Neural cell (in vitro differentiated cells): ENCODE results near the gene GNAT3. TPM values are rescaled to one million over a fixed set of nuclear protein-coding genes. Genes with fewer than 3 reads are reported as not detected.

Experiments used
- H2AFZ ChIP-seq: fragments of 200-600, 300-800 bp; sonication (generic), shearing (Covaris generic); 2 replicates; pipeline ENCODE4 v1.6.0; 2014; ENCODE audit warnings: low read depth, mild to moderate bottlenecking, antibody characterized with exemption, low read length, moderate library complexity
- H3F3A ChIP-seq: fragments of 200-600 bp; shearing (Covaris generic); 2 replicates; pipeline ENCODE4 v1.6.1; 2016; ENCODE audit warnings: mild to moderate bottlenecking, moderate library complexity, mixed read lengths, antibody characterized with exemption, low read length; ENCODE audit not compliant: insufficient read depth, poor library complexity, severe bottlenecking
- H3K27ac ChIP-seq: fragments of 200-600, 300-800 bp; sonication (generic), shearing (Covaris generic); 2 replicates; pipeline ENCODE4 v1.5.1; 2014; ENCODE audit warnings: mild to moderate bottlenecking, low read length, moderate library complexity
- H3K27me3 ChIP-seq: fragments of 300-800, 200-600 bp; sonication (generic), shearing (Covaris generic); 2 replicates; pipeline ENCODE4 v1.6.0; 2014; ENCODE audit warnings: mild to moderate bottlenecking, low read depth, low read length, moderate library complexity; ENCODE audit not compliant: insufficient read depth
- H3K36me3 ChIP-seq: fragments of 300-800, 200-600 bp; sonication (generic), shearing (Covaris generic); 2 replicates; pipeline ENCODE4 v1.5.1; 2014; ENCODE audit warnings: mild to moderate bottlenecking, antibody characterized with exemption, low read length, moderate library complexity; ENCODE audit not compliant: insufficient read depth
- H3K4me2 ChIP-seq: fragments of 300-800, 200-600 bp; sonication (generic), shearing (Covaris generic); 2 replicates; pipeline ENCODE4 v1.6.0; 2014; ENCODE audit warnings: mild to moderate bottlenecking, low read length
- H3K4me3 ChIP-seq: fragments of 300-800, 200-600 bp; sonication (generic), shearing (Covaris generic); 2 replicates; pipeline ENCODE4 v1.5.1; 2014; ENCODE audit warnings: mild to moderate bottlenecking, low read length, moderate library complexity
- H3K79me2 ChIP-seq: fragments of 200-600 bp; shearing (Covaris generic); replicated peaks from 2 replicates; pipeline ENCODE4 v1.6.0; 2014; ENCODE audit warnings: mild to moderate bottlenecking, low read length, moderate library complexity; ENCODE audit not compliant: insufficient read depth
- H3K9ac ChIP-seq: fragments of 300-800, 200-600 bp; sonication (generic), shearing (Covaris generic); 2 replicates; pipeline ENCODE4 v1.6.1; 2016; ENCODE audit warnings: mild to moderate bottlenecking, low read length, mixed read lengths
- H3K9me2 ChIP-seq: fragments of 200-600 bp; shearing (Covaris generic); 2 replicates; pipeline ENCODE4 v1.6.1; 2016; ENCODE audit warnings: mild to moderate bottlenecking, low read length, mixed read lengths; ENCODE audit not compliant: insufficient read depth
- H3K9me3 ChIP-seq: fragments of 200-600, 300-800 bp; sonication (generic), shearing (Covaris generic); 2 replicates; pipeline ENCODE4 v1.6.1; 2016; ENCODE audit warnings: mild to moderate bottlenecking, mixed run types, low read length, moderate library complexity, mixed read lengths
- H4K20me1 ChIP-seq: fragments of 200-600 bp; shearing (Covaris generic); 2 replicates; pipeline ENCODE4 v1.6.1; 2016; ENCODE audit warnings: mild to moderate bottlenecking, mixed run types; ENCODE audit not compliant: insufficient read depth
- EP300 ChIP-seq: fragments of 450-650 bp; conservative IDR thresholded peaks from 2 replicates; pipeline ENCODE4 v1.6.1; 2014; ENCODE audit warnings: antibody characterized with exemption, mild to moderate bottlenecking, moderate library complexity; ENCODE audit not compliant: poor library complexity, severe bottlenecking
- EZH2 ChIP-seq: fragments of 200-600, 300-800 bp; shearing (Covaris generic), sonication (generic); IDR thresholded peaks from 2 replicates; pipeline ENCODE4 v1.6.1; 2014; ENCODE audit warnings: antibody characterized with exemption, low read length, borderline replicate concordance, mild to moderate bottlenecking; ENCODE audit not compliant: insufficient read depth, poor library complexity, severe bottlenecking
- MXI1 ChIP-seq: fragments of 450-650 bp; conservative IDR thresholded peaks from 2 replicates; pipeline ENCODE4 v1.6.1; 2014; ENCODE audit warnings: antibody characterized with exemption, mild to moderate bottlenecking; ENCODE audit not compliant: poor library complexity, severe bottlenecking
- POLR2AphosphoS5 ChIP-seq: IDR thresholded peaks from 2 replicates; pipeline ENCODE4 v1.6.1; 2012
- RAD21 ChIP-seq: fragments of 450-650 bp; conservative IDR thresholded peaks from 2 replicates; pipeline ENCODE4 v1.6.1; 2014; ENCODE audit warnings: antibody characterized with exemption, mild to moderate bottlenecking, moderate library complexity
- SMC3 ChIP-seq: fragments of 450-650 bp; conservative IDR thresholded peaks from 2 replicates; pipeline ENCODE4 v1.6.1; 2014; ENCODE audit warnings: antibody characterized with exemption, mild to moderate bottlenecking, moderate library complexity; ENCODE audit not compliant: poor library complexity
- TAF1 ChIP-seq: IDR thresholded peaks from 2 replicates; pipeline ENCODE4 v1.6.1; 2012; ENCODE audit warnings: low read depth
- polyA plus RNA-seq: library from polyadenylated mRNA; depleted of rRNA; stranded (reverse); fragments of >200 nt; gene quantifications from 2 replicates; pipeline ENCODE4 v1.2.3, GENCODE V29; 2014
- TF ChIP-seq, protein P1 (sequence below): IDR thresholded peaks from 2 replicates; pipeline ENCODE4 v1.6.1; 2012; ENCODE audit warnings: borderline replicate concordance
- TF ChIP-seq, protein P2 (sequence below): fragments of 450-650 bp; IDR thresholded peaks from 2 replicates; pipeline ENCODE4 v1.5.1; 2014; ENCODE audit warnings: antibody characterized with exemption, mild to moderate bottlenecking, moderate library complexity; ENCODE audit not compliant: poor library complexity, severe bottlenecking

GNAT3 gene
- polyA plus RNA-seq, 1 donor from 2014 or later: not detected

DNA sequence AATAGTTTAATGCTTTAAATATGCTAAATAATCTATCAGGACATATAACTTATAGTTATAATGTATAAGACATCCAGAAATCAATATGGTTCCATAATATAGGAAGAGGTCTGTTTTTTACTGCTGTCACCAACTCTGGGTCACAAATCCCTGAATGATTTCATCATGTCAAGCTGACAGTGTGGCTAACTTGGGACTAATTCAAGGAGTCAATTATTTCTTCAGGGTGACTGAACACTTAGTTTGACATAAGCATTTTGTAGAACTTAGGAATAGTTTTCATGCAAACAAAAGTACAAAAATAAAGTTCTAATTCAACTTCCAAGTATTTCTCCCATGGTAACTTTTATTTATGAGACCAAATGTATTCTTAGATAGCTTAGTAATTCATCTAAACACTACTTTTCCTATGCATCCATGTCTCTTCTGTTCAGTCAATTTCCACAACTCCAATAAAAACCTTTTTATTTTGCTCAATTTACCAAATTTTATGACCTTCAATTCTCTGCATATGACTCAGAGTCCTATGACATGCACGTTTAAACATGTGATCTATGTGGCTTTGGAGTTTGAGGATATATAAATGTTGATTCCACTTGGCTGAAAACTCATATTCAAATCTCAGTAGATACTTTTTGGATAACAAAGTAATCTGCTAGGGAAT lies 40.3 kb upstream of the GNAT3 start:
- H3K4me2 ChIP-seq: no peak overlapping the region
- TF ChIP-seq MXI1: no peak
- TF ChIP-seq, protein P1, sequence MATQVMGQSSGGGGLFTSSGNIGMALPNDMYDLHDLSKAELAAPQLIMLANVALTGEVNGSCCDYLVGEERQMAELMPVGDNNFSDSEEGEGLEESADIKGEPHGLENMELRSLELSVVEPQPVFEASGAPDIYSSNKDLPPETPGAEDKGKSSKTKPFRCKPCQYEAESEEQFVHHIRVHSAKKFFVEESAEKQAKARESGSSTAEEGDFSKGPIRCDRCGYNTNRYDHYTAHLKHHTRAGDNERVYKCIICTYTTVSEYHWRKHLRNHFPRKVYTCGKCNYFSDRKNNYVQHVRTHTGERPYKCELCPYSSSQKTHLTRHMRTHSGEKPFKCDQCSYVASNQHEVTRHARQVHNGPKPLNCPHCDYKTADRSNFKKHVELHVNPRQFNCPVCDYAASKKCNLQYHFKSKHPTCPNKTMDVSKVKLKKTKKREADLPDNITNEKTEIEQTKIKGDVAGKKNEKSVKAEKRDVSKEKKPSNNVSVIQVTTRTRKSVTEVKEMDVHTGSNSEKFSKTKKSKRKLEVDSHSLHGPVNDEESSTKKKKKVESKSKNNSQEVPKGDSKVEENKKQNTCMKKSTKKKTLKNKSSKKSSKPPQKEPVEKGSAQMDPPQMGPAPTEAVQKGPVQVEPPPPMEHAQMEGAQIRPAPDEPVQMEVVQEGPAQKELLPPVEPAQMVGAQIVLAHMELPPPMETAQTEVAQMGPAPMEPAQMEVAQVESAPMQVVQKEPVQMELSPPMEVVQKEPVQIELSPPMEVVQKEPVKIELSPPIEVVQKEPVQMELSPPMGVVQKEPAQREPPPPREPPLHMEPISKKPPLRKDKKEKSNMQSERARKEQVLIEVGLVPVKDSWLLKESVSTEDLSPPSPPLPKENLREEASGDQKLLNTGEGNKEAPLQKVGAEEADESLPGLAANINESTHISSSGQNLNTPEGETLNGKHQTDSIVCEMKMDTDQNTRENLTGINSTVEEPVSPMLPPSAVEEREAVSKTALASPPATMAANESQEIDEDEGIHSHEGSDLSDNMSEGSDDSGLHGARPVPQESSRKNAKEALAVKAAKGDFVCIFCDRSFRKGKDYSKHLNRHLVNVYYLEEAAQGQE: no peak
- TF ChIP-seq SMC3: no peak
- TF ChIP-seq POLR2AphosphoS5: no peak
- TF ChIP-seq, protein P2, sequence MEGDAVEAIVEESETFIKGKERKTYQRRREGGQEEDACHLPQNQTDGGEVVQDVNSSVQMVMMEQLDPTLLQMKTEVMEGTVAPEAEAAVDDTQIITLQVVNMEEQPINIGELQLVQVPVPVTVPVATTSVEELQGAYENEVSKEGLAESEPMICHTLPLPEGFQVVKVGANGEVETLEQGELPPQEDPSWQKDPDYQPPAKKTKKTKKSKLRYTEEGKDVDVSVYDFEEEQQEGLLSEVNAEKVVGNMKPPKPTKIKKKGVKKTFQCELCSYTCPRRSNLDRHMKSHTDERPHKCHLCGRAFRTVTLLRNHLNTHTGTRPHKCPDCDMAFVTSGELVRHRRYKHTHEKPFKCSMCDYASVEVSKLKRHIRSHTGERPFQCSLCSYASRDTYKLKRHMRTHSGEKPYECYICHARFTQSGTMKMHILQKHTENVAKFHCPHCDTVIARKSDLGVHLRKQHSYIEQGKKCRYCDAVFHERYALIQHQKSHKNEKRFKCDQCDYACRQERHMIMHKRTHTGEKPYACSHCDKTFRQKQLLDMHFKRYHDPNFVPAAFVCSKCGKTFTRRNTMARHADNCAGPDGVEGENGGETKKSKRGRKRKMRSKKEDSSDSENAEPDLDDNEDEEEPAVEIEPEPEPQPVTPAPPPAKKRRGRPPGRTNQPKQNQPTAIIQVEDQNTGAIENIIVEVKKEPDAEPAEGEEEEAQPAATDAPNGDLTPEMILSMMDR: no peak
- no peak for TF ChIP-seq RAD21
- TF ChIP-seq EZH2: no peak
- no peak for TF ChIP-seq TAF1
- no peak for TF ChIP-seq EP300
- H4K20me1 ChIP-seq: no peaks in the 10 kb centered on the region

DNA sequence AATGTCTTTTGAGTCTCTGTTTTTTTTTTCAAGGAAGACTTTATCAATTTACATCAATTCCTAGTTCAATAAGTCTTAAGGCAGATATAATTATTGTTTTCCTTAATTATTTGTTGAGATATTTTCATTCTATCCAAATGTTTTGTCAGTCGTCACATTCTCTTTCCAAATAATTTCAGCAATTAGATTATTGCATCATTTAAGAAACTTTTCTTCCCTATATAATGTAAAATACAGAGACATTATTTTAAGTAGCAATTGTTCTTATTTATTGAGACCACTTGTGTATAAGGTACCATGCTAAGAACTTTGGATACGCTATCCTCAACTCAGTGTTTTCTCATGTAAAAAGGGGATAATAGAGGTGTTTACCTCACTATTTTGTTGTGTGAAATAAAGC lies 38.1 kb upstream of the GNAT3 start:
- H3K4me2 ChIP-seq: no peak overlapping the region
- no peak overlapping the region for H3K9ac ChIP-seq
- TF ChIP-seq TAF1: no peak
- TF ChIP-seq RAD21: no peak
- TF ChIP-seq MXI1: no peak
- TF ChIP-seq, protein P1: no peak
- TF ChIP-seq, protein P2: no peak
- no peak for TF ChIP-seq POLR2AphosphoS5
- no peak for TF ChIP-seq SMC3
- no peak for TF ChIP-seq EZH2
- no peak for TF ChIP-seq EP300
- H3K4me3 ChIP-seq: no peak overlapping the region
- no peak overlapping the region for H3K27ac ChIP-seq
- no peaks in the 10 kb centered on the region for H3K36me3 ChIP-seq
- H3F3A ChIP-seq: no peaks in the 10 kb centered on the region
- H4K20me1 ChIP-seq: no peaks in the 10 kb centered on the region
- H3K27me3 ChIP-seq: no peaks in the 10 kb centered on the region
- no peaks in the 10 kb centered on the region for H3K9me3 ChIP-seq
- H3K79me2 ChIP-seq: no peaks in the 10 kb centered on the region
- H3K9me2 ChIP-seq: no peaks in the 10 kb centered on the region
- H2AFZ ChIP-seq: no peak overlapping the region

More for the DNA sequence above, 40.3 kb upstream of the GNAT3 start:
- no peaks in the 10 kb centered on the region for H3K9me3 ChIP-seq
- no peaks in the 10 kb centered on the region for H3K9me2 ChIP-seq
- H3F3A ChIP-seq: no peaks in the 10 kb centered on the region
- H2AFZ ChIP-seq: no peak overlapping the region
- no peaks in the 10 kb centered on the region for H3K27me3 ChIP-seq
- no peak overlapping the region for H3K4me3 ChIP-seq
- no peak overlapping the region for H3K27ac ChIP-seq
- H3K79me2 ChIP-seq: no peaks in the 10 kb centered on the region
- H3K9ac ChIP-seq: no peak overlapping the region
- no peaks in the 10 kb centered on the region for H3K36me3 ChIP-seq
